HG03066 (cell line): ENCODE measurements around the gene CWC27.
"Not testable (repeated sequence)": the region's sequence is repeated elsewhere in the genome, so short reads cannot be mapped to it uniquely, and the experiment has no call there.

Source experiments
- ATAC-seq: cut with Tn5 transposase; IDR thresholded peaks from one replicate; pipeline ENCODE4 v1.9.1; 2021; ENCODE audit warnings: low read depth; ENCODE audit not compliant: unreplicated experiment

Gene CWC27

GRCh38 chr5:64900618-64901017, 131.9 kb downstream of the CWC27 start:
- no peak for ATAC-seq

GRCh38 chr5:64907399-64907798, 138.7 kb downstream of the CWC27 start:
- ATAC-seq, result not testable (repeated sequence)

- ATAC-seq, result no peak
Observed at GRCh38 chr5:64914396-64914795, 145.7 kb downstream of the CWC27 start.

- no peak for ATAC-seq
Observed at GRCh38 chr5:64918083-64918482, 149.4 kb downstream of the CWC27 start.

- no peak for ATAC-seq
Observed at GRCh38 chr5:64921386-64921785, 152.7 kb downstream of the CWC27 start.

GRCh38 chr5:64923151-64923685, 154.5 kb downstream of the CWC27 start:
- no peak for ATAC-seq

- ATAC-seq, result no peak
Observed at GRCh38 chr5:64925123-64925522, 156.4 kb downstream of the CWC27 start.

GRCh38 chr5:64929833-64930232, 161.1 kb downstream of the CWC27 start:
- ATAC-seq, result no peak

- no peak for ATAC-seq
Observed at GRCh38 chr5:64930672-64931318, 162.1 kb downstream of the CWC27 start.

GRCh38 chr5:64939422-64939771, 170.7 kb downstream of the CWC27 start:
- ATAC-seq, result not testable (repeated sequence)

GRCh38 chr5:64939772-64940510, 171.2 kb downstream of the CWC27 start:
- ATAC-seq, result no peak

GRCh38 chr5:64942460-64942859, 173.7 kb downstream of the CWC27 start:
- ATAC-seq, result no peak

GRCh38 chr5:64944868-64945267, 176.1 kb downstream of the CWC27 start:
- ATAC-seq, result no peak

- ATAC-seq, result no peak
Observed at GRCh38 chr5:64947031-64947430, 178.3 kb downstream of the CWC27 start.

GRCh38 chr5:64947801-64948200, 179.1 kb downstream of the CWC27 start:
- ATAC-seq, result no peak

- ATAC-seq, result no peak
Observed at GRCh38 chr5:64949331-64949730, 180.6 kb downstream of the CWC27 start.

GRCh38 chr5:64952951-64953673, 184.4 kb downstream of the CWC27 start:
- no peak for ATAC-seq

GRCh38 chr5:64954518-64954917, 185.8 kb downstream of the CWC27 start:
- no peak for ATAC-seq

- no peak for ATAC-seq
Observed at GRCh38 chr5:64958757-64959391, 190.1 kb downstream of the CWC27 start.

GRCh38 chr5:64963278-64963677, 194.5 kb downstream of the CWC27 start:
- no peak for ATAC-seq

- no peak for ATAC-seq
Observed at GRCh38 chr5:64968591-64969110, 199.9 kb downstream of the CWC27 start.
